Caki2 (cell line): ENCODE results near the gene TACC2. TPM values are rescaled to one million over a fixed set of nuclear protein-coding genes. Genes with fewer than 3 reads are reported as not detected.

Experiments
- DNase-seq: peaks from one replicate; pipeline ENCODE4 v3.0.0-alpha.2; 2015; ENCODE audit warnings: low read depth
- in situ Hi-C: cut with HindIII; loops from 2 replicates; pipeline ENCODE4 v1.10.0; 2016; ENCODE audit warnings: low sequenced_read_pairs, low pct_unique_long_range_greater_than_20kb, mixed read lengths
- total RNA-seq: library from RNA; depleted of rRNA; stranded (reverse); fragments of >200 nt; shearing (Covaris generic); gene quantifications from 2 replicates; pipeline ENCODE4 v1.2.3, GENCODE V29; 2014; ENCODE audit warnings: low replicate concordance; rRNA removed

Gene TACC2
- total RNA-seq, 1 experiment from 2014 or later = 21.8 TPM

DNA sequence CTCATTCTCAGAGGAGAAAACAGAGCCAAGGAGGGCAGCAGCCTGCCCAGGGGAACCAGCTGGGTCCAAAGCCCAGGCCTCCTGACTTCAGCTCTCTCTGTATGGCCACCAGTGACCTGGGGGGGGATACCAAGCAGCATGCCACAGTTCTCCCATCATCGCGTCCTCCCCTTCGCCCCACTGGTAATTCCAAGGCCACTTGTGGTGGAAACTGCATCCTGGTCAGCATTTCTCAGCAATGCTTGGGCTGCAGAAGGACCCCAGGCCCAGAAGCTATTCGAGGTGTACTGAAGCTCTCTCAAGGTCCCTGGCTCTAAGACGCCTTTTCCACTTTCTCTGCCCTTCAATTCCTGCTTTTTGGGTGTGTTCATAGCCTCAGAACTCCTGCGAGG is 309.2 kb downstream of the TACC2 start:
- in situ Hi-C loops = no loop called here
- DNase-seq = no peak

GRCh38 chr10:122298598-122299301 is 309.8 kb downstream of the TACC2 start:
- in situ Hi-C loops = no loop called here
- DNase-seq = peak; percentile 80

DNA sequence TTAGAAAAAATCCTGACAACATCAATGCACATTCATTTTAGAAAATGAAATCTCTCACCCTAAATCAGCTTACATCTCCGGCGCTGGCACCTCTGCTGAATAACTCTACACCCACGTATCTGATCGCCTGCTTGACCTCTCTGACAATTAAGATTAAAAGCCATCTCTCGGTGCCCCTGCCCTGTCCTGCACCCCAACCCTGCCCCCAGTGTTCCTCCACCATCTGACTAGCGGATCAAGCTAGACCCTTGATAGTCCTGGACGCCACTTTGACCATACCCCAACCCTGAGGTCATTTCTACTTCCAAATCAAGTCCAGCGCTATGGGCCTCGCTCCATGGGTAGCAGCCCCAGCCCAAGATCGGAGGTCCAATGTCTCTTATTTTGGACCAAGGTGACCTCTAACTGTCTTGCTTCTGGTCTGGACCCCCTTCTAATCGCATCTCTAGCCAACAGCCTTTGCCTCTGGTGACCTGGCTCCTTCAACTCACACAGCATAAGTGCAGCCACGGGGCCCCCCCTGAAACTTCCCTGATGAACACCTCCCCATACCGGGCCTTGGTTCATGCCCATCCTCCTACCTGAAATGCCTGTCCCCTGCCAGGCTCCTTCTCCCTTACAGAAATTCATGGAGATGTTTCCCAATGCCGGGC is 310.6 kb downstream of the TACC2 start:
- in situ Hi-C loops = no loop called here

GRCh38 chr10:122301055-122301810 is 312.3 kb downstream of the TACC2 start:
- peak; percentile 87 for DNase-seq
- in situ Hi-C loops = no loop called here

More for the DNA sequence above, 310.6 kb downstream of the TACC2 start:
- no peak for DNase-seq

- DNase-seq = no peak
- in situ Hi-C loops = no loop called here
Measured at GRCh38 chr10:122301811-122302115, 312.8 kb downstream of the TACC2 start.

- DNase-seq = no peak
- in situ Hi-C loops = no loop called here
Measured at GRCh38 chr10:122302315-122302714, 313.4 kb downstream of the TACC2 start.

- in situ Hi-C loops = no loop called here
- DNase-seq = no peak
Measured at GRCh38 chr10:122303271-122304053, 314.5 kb downstream of the TACC2 start.

Other genes starting within 250 kb of the TACC2 start
- gene ATE1, start 61.1 kb upstream of the TACC2 start, total RNA-seq = 23.7 and 36.2 TPM in 2 replicates
- 64.4 and 70.6 TPM in 2 replicates for gene NSMCE4A, start 13.9 kb upstream of the TACC2 start, total RNA-seq